CD4-positive, alpha-beta memory T cell (primary cell): ENCODE results near the gene ZFAND3. TPM values are rescaled to one million over a fixed set of nuclear protein-coding genes. Genes with fewer than 3 reads are reported as not detected.
A peak's percentile ranks its signal among the peaks of the same experiment; 100 is the strongest.

Source experiments
- CTCF ChIA-PET: fragments of 350-600 bp; sonication (Branson Sonifier 250); formaldehyde crosslinking; loops from one replicate; lab custom pipeline; 2021; ENCODE audit warnings: inconsistent platforms; ENCODE audit not compliant: partially characterized antibody; lab: Charles Lee
- POLR2A ChIA-PET: fragments of 350-600 bp; sonication (Branson Sonifier 250); formaldehyde crosslinking; loops from one replicate; lab custom pipeline; 2021; ENCODE audit not compliant: partially characterized antibody; lab: Charles Lee
- DNase-seq, 5 donors: peaks; one replicate each; pipeline versions ENCODE4 v3.0.0 to v3.0.0-alpha.2; 2020 to 2022; ENCODE audit warnings: mixed read lengths in 1 of 5
- H3K27ac ChIP-seq: one replicate; pipeline ENCODE4 v1.7.0; 2013; ENCODE audit warnings: low read depth, low read length
- H3K27me3 ChIP-seq: 2 replicates; pipeline ENCODE4 v1.7.0; 2013; ENCODE audit warnings: mild to moderate bottlenecking, low read length, moderate library complexity; ENCODE audit not compliant: insufficient read depth
- H3K36me3 ChIP-seq: 2 replicates; pipeline ENCODE4 v1.7.0; 2013; ENCODE audit warnings: mild to moderate bottlenecking, low read length, moderate library complexity; ENCODE audit not compliant: insufficient read depth
- H3K4me1 ChIP-seq: 2 replicates; pipeline ENCODE4 v1.7.0; 2013; ENCODE audit warnings: mild to moderate bottlenecking, low read length, moderate library complexity; ENCODE audit not compliant: insufficient read depth
- H3K4me3 ChIP-seq, 2 donors: one replicate each; pipeline ENCODE4 v1.7.0; 2013; ENCODE audit warnings: low read length in 2 of 2, mild to moderate bottlenecking in 1 of 2
- H3K9me3 ChIP-seq, 2 donors: one replicate each; pipeline ENCODE4 v1.7.0; 2013; ENCODE audit warnings: low read length in 2 of 2, control low read depth in 1 of 2; ENCODE audit not compliant: control insufficient read depth in 1 of 2
- H3K27ac Mint-ChIP-seq, 7 donors: one replicate each; pipeline ENCODE4 v1.8.0; 2020 to 2021; ENCODE audit warnings: mixed read lengths in 7 of 7, mild to moderate bottlenecking in 6 of 7, inconsistent platforms in 3 of 7, moderate library complexity in 3 of 7
- H3K27me3 Mint-ChIP-seq, 2 donors: one replicate each; pipeline ENCODE4 v1.8.0; 2020 to 2021; ENCODE audit warnings: mixed read lengths in 2 of 2
- H3K36me3 Mint-ChIP-seq, 2 donors: one replicate each; pipeline ENCODE4 v1.8.0; 2020 to 2021; ENCODE audit warnings: mixed read lengths in 2 of 2, inconsistent platforms in 1 of 2, mild to moderate bottlenecking in 1 of 2
- H3K4me1 Mint-ChIP-seq, 4 donors: one replicate each; pipeline ENCODE4 v1.8.0; 2020 to 2021; ENCODE audit warnings: mixed read lengths in 4 of 4, mild to moderate bottlenecking in 1 of 4
- H3K4me3 Mint-ChIP-seq, 8 donors: one replicate each; pipeline ENCODE4 v1.8.0; 2020 to 2021; ENCODE audit warnings: mixed read lengths in 8 of 8, mild to moderate bottlenecking in 7 of 8, moderate library complexity in 6 of 8, inconsistent platforms in 3 of 8
- H3K9me3 Mint-ChIP-seq, 8 donors: one replicate each; pipeline ENCODE4 v1.8.0; 2020 to 2021; ENCODE audit warnings: mixed read lengths in 8 of 8, mild to moderate bottlenecking in 5 of 8, inconsistent platforms in 3 of 8, moderate library complexity in 1 of 8
- intact Hi-C: fragments of 100-400 bp; cut with micrococcal nuclease; formaldehyde crosslinking; loops from one replicate; pipeline ENCODE4 v1.15.1; 2023
- polyA plus RNA-seq, 2 donors: library from polyadenylated mRNA; unstranded; fragments of 300-500 nt; fragmentation: Illumina TruSeq; gene quantifications; one replicate each; pipeline ENCODE4 v1.2.3, GENCODE V29; 2021
- total RNA-seq, 2 experiments: library from RNA; stranded (reverse); gene quantifications; one replicate each; pipeline ENCODE4 v1.2.3, GENCODE V29; 2021

ZFAND3 gene
- total RNA-seq, result 10 to 100 TPM; 32.7 to 33.0 TPM
- polyA plus RNA-seq, result 1 to 10 TPM; 2.1 to 7.4 TPM

GRCh38 chr6:37819177-37819801 lies at the start of gene ZFAND3:
Gene ZFAND3 (plus strand): TSS chr6:37819727. CDS start chr6:37819946, 219 bp downstream.
- H3K9me3 ChIP-seq, result no peaks in the 10 kb centered on the region
- ChIA-PET POLR2A (interaction anchor here (0.7 to 2.9 kb wide), 30 partner anchors 8 to 894 kb away, joined by 3 to 18 read pairs (median 4); partner anchors contain the start of genes BTBD9, CMTR1, GLO1 and MTCH1), CTCF (no interaction called here)
- peaks cover 0 to 14% of the 10 kb centered on the region in 2 donors for H3K36me3 Mint-ChIP-seq
- peaks cover 36 to 66% (median 50%) of the 10 kb centered on the region in 4 donors for H3K4me1 Mint-ChIP-seq
- H3K4me3 Mint-ChIP-seq, result peak within 1 kb of the TSS; percentile 96 to 99 (median 98)
- H3K36me3 ChIP-seq, result no peaks in the 10 kb centered on the region
- peak within 1 kb of the TSS; percentile 80 to 90 for H3K4me3 ChIP-seq
- H3K27me3 Mint-ChIP-seq, result no peaks in the 10 kb centered on the region
- peak; percentile 92 to 98 (median 96) for DNase-seq
- H3K27me3 ChIP-seq, result no peaks in the 10 kb centered on the region
- intact Hi-C loops, result loop anchor here (1.0 to 10.0 kb wide), 8 partner anchors 28 to 884 kb away; partner anchors contain the start of genes BTBD9, CMTR1, GLO1 and MDGA1
- peak within 1 kb of the TSS; percentile 99 to 100 (median 99) for H3K27ac Mint-ChIP-seq
- no peaks in the 10 kb centered on the region for H3K9me3 Mint-ChIP-seq
- H3K27ac ChIP-seq, result peak within 1 kb of the TSS; percentile 82
- H3K4me1 ChIP-seq, result peaks cover 44% of the 10 kb centered on the region

- Histone ChIP-seq H3K36me3 (no peaks in the 10 kb centered on the region), H3K4me1 (no peaks in the 10 kb centered on the region), H3K4me3 (no peak overlapping the region), H3K27ac (no peak overlapping the region), H3K27me3 (no peaks in the 10 kb centered on the region), H3K9me3 (no peaks in the 10 kb centered on the region)
- DNase-seq, result no peak
- peaks cover 10 to 11% of the 10 kb centered on the region in 2 donors for H3K27me3 Mint-ChIP-seq
- POLR2A ChIA-PET, result no interaction called here
- peaks cover 0 to 13% (median 7%) of the 10 kb centered on the region in 8 donors for H3K9me3 Mint-ChIP-seq
- no peaks in the 10 kb centered on the region for H3K4me1 Mint-ChIP-seq
- CTCF ChIA-PET, result no interaction called here
- no peak overlapping the region for H3K4me3 Mint-ChIP-seq
- no peaks in the 10 kb centered on the region for H3K36me3 Mint-ChIP-seq
- H3K27ac Mint-ChIP-seq, result no peak overlapping the region
- intact Hi-C loops, result no loop called here
These were observed 45.4 kb upstream of the ZFAND3 start for GRCh38 chr6:37774028-37774680.

GRCh38 chr6:37776566-37776965 lies 43.0 kb upstream of the ZFAND3 start:
- no peaks in the 10 kb centered on the region for H3K4me1 ChIP-seq
- peaks cover 3 to 6% of the 10 kb centered on the region in 2 donors for H3K27me3 Mint-ChIP-seq
- H3K4me3 Mint-ChIP-seq, result no peak overlapping the region
- H3K36me3 Mint-ChIP-seq, result no peaks in the 10 kb centered on the region
- ChIA-PET POLR2A (no interaction called here), CTCF (no interaction called here)
- H3K27me3 ChIP-seq, result no peaks in the 10 kb centered on the region
- H3K9me3 ChIP-seq, result no peaks in the 10 kb centered on the region
- intact Hi-C loops, result no loop called here
- no peak overlapping the region for H3K27ac Mint-ChIP-seq
- H3K4me3 ChIP-seq, result no peak overlapping the region
- H3K27ac ChIP-seq, result no peak overlapping the region
- no peaks in the 10 kb centered on the region for H3K4me1 Mint-ChIP-seq
- no peaks in the 10 kb centered on the region for H3K36me3 ChIP-seq
- DNase-seq, result no peak
- H3K9me3 Mint-ChIP-seq, result peaks cover 0 to 13% (median 7%) of the 10 kb centered on the region in 8 donors

GRCh38 chr6:37777272-37777834 lies 42.2 kb upstream of the ZFAND3 start:
- H3K4me3 Mint-ChIP-seq, result no peak overlapping the region

GRCh38 chr6:37779111-37779800 lies 40.3 kb upstream of the ZFAND3 start:
- no peaks in the 10 kb centered on the region for H3K36me3 ChIP-seq
- H3K27ac ChIP-seq, result no peak overlapping the region
- Mint-ChIP-seq H3K27me3 (peaks cover 8 to 18% of the 10 kb centered on the region in 2 donors), H3K36me3 (no peaks in the 10 kb centered on the region), H3K4me3 (no peak overlapping the region), H3K27ac (no peak overlapping the region), H3K4me1 (peaks cover 2 to 14% (median 9%) of the 10 kb centered on the region in 4 donors), H3K9me3 (peaks cover 0 to 3% (median under 1%) of the 10 kb centered on the region in 8 donors)
- intact Hi-C loops, result no loop called here
- H3K4me3 ChIP-seq, result no peak overlapping the region
- peaks cover 11% of the 10 kb centered on the region for H3K4me1 ChIP-seq
- DNase-seq, result no peak
- no peaks in the 10 kb centered on the region for H3K9me3 ChIP-seq
- CTCF ChIA-PET, result no interaction called here
- POLR2A ChIA-PET, result no interaction called here
- H3K27me3 ChIP-seq, result peaks cover 10% of the 10 kb centered on the region

More at GRCh38 chr6:37777272-37777834, 42.2 kb upstream of the ZFAND3 start:
- Histone ChIP-seq H3K4me1 (no peaks in the 10 kb centered on the region), H3K9me3 (no peaks in the 10 kb centered on the region), H3K27me3 (no peaks in the 10 kb centered on the region), H3K36me3 (no peaks in the 10 kb centered on the region), H3K27ac (no peak overlapping the region), H3K4me3 (no peak overlapping the region)
- ChIA-PET CTCF (no interaction called here), POLR2A (no interaction called here)
- Mint-ChIP-seq H3K36me3 (no peaks in the 10 kb centered on the region), H3K27me3 (peaks cover 3 to 9% of the 10 kb centered on the region in 2 donors), H3K9me3 (peaks cover 0 to 13% (median 7%) of the 10 kb centered on the region in 8 donors), H3K4me1 (no peaks in the 10 kb centered on the region), H3K27ac (peak overlapping the region in 1 of 7 donors; percentile 39)
- intact Hi-C loops, result no loop called here
- no peak for DNase-seq

- Mint-ChIP-seq H3K36me3 (no peaks in the 10 kb centered on the region), H3K4me3 (no peak overlapping the region), H3K4me1 (peaks cover 4 to 15% (median 11%) of the 10 kb centered on the region in 4 donors), H3K27me3 (peaks cover 16 to 21% of the 10 kb centered on the region in 2 donors), H3K9me3 (no peaks in the 10 kb centered on the region), H3K27ac (no peak overlapping the region)
- DNase-seq, result no peak
- ChIA-PET CTCF (interaction anchor here (2.6 kb wide), 1 partner anchor 11 kb away, joined by 7 read pairs; no protein-coding TSS in a partner anchor), POLR2A (no interaction called here)
- Histone ChIP-seq H3K27ac (no peak overlapping the region), H3K9me3 (no peaks in the 10 kb centered on the region), H3K4me3 (no peak overlapping the region), H3K4me1 (peaks cover 12% of the 10 kb centered on the region), H3K36me3 (no peaks in the 10 kb centered on the region), H3K27me3 (peaks cover 17% of the 10 kb centered on the region)
- intact Hi-C loops, result no loop called here
These were observed 39.5 kb upstream of the ZFAND3 start for GRCh38 chr6:37779902-37780628.
